ENCODE results near the gene TF. TPM values are rescaled to one million over a fixed set of nuclear protein-coding genes. Genes with fewer than 3 reads are reported as not detected.

The TF gene
- polyA plus RNA-seq, 3 donors, result 0.73 TPM; not detected in 2

DNA sequence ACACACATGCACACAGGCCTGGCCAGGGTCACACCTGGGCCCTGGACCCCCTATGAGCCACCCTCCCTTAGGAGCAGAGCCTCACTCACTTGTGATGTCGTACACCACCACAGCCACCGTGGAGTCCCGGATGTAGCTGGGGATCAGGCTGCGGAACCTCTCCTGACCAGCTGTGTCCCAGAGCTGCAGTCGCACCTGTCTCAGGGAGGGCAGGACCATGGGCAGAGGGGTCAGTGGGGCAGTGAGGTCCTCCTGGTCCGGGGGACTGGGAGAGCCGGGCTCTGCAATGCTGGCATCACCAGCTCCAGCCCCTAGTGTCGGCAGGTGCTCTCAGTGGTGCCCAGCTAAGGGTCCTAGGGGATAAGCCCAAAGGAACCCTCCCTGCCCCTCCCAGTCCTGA, 95.0 kb downstream of the TF start:
- no peaks in the 10 kb centered on the region for H3K4me1 Mint-ChIP-seq
- Histone ChIP-seq H3K9me3 (replicated peaks in 1 of 2; ENCODE audit: control insufficient read depth in 1 of 2, insufficient read depth in 1 of 2, low read length in 2 of 2) (no peaks in the 10 kb centered on the region), H2AFZ (ENCODE audit: insufficient read depth, low read depth, low read length, poor library complexity, severe bottlenecking) (no peak overlapping the region), H3K36me3 (replicated peaks in 1 of 2; ENCODE audit: control insufficient read depth in 1 of 2, insufficient read depth in 2 of 2, low read length in 2 of 2) (no peaks in the 10 kb centered on the region), H3K27ac (ENCODE audit: low read depth in 1 of 2, low read length in 2 of 2) (no peak overlapping the region), H3K4me2 (replicated peaks; ENCODE audit: extremely low read depth, low read length, poor library complexity, severe bottlenecking) (no peak overlapping the region), H3K4me3 (replicated peaks in 1 of 3; ENCODE audit: low read depth in 2 of 3, low read length in 3 of 3) (no peak overlapping the region), H3K4me1 (ENCODE audit: control insufficient read depth in 1 of 2, insufficient read depth in 2 of 2, low read length in 2 of 2) (no peaks in the 10 kb centered on the region), H3K9ac (ENCODE audit: insufficient read depth, low read length, poor library complexity, severe bottlenecking) (no peak overlapping the region), H3K27me3 (ENCODE audit: control insufficient read depth in 2 of 2, insufficient read depth in 2 of 2, low read length in 2 of 2) (no peaks in the 10 kb centered on the region), H4K20me1 (ENCODE audit: insufficient read depth, low read length) (no peaks in the 10 kb centered on the region), H3K79me2 (ENCODE audit: insufficient read depth, low read length) (no peaks in the 10 kb centered on the region)
- no peak overlapping the region for H3K4me3 Mint-ChIP-seq
- TF ChIP-seq, protein P1, sequence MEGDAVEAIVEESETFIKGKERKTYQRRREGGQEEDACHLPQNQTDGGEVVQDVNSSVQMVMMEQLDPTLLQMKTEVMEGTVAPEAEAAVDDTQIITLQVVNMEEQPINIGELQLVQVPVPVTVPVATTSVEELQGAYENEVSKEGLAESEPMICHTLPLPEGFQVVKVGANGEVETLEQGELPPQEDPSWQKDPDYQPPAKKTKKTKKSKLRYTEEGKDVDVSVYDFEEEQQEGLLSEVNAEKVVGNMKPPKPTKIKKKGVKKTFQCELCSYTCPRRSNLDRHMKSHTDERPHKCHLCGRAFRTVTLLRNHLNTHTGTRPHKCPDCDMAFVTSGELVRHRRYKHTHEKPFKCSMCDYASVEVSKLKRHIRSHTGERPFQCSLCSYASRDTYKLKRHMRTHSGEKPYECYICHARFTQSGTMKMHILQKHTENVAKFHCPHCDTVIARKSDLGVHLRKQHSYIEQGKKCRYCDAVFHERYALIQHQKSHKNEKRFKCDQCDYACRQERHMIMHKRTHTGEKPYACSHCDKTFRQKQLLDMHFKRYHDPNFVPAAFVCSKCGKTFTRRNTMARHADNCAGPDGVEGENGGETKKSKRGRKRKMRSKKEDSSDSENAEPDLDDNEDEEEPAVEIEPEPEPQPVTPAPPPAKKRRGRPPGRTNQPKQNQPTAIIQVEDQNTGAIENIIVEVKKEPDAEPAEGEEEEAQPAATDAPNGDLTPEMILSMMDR (IDR thresholded peaks at IDR 0.05), result no peak
- H3K9me3 Mint-ChIP-seq, result peaks cover 0 to 7% (median 3%) of the 10 kb centered on the region in 7 donors
- H3K27me3 Mint-ChIP-seq (ENCODE audit: low read depth in 3 of 3), result peaks cover 2 to 4% (median 2%) of the 10 kb centered on the region in 3 donors
- DNase-seq, result no peak
- intact Hi-C loops (cut with micrococcal nuclease), result no loop called here
- no peak overlapping the region for H3K27ac Mint-ChIP-seq
- WGBS (ENCODE audit: insufficient coverage), result 98% methylated on average over 6 of the region's 8 CpGs
- no peaks in the 10 kb centered on the region for H3K36me3 Mint-ChIP-seq

DNA sequence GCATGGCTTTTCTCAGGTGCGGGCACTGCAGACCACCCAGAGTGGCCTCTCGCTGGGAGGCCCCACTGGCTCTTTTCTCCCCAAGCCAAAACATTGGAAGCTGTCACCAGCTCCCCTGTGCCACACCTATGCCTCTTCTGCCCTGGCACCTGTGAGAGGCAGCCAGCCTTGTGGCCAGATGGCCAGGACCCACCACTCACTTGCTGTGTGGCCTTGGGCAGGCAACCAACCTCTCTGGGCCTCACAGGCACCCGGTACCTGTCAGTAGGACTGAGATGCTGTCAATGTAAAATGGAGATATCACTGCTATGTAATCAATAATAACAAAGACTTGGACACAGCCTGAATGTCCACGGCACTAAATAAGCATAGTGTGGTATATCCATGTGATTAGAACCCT, 96.0 kb downstream of the TF start:
- Histone ChIP-seq H3K27ac (ENCODE audit: low read depth in 1 of 2, low read length in 2 of 2) (no peak overlapping the region), H3K4me3 (replicated peaks in 1 of 3; ENCODE audit: low read depth in 2 of 3, low read length in 3 of 3) (no peak overlapping the region), H3K9ac (ENCODE audit: insufficient read depth, low read length, poor library complexity, severe bottlenecking) (no peak overlapping the region), H4K20me1 (ENCODE audit: insufficient read depth, low read length) (no peaks in the 10 kb centered on the region), H3K9me3 (replicated peaks in 1 of 2; ENCODE audit: control insufficient read depth in 1 of 2, insufficient read depth in 1 of 2, low read length in 2 of 2) (no peaks in the 10 kb centered on the region), H3K4me1 (ENCODE audit: control insufficient read depth in 1 of 2, insufficient read depth in 2 of 2, low read length in 2 of 2) (no peaks in the 10 kb centered on the region), H2AFZ (ENCODE audit: insufficient read depth, low read depth, low read length, poor library complexity, severe bottlenecking) (no peak overlapping the region), H3K4me2 (replicated peaks; ENCODE audit: extremely low read depth, low read length, poor library complexity, severe bottlenecking) (no peak overlapping the region), H3K36me3 (replicated peaks in 1 of 2; ENCODE audit: control insufficient read depth in 1 of 2, insufficient read depth in 2 of 2, low read length in 2 of 2) (no peaks in the 10 kb centered on the region), H3K79me2 (ENCODE audit: insufficient read depth, low read length) (no peaks in the 10 kb centered on the region), H3K27me3 (ENCODE audit: control insufficient read depth in 2 of 2, insufficient read depth in 2 of 2, low read length in 2 of 2) (no peaks in the 10 kb centered on the region)
- Mint-ChIP-seq H3K36me3 (no peaks in the 10 kb centered on the region), H3K4me3 (no peak overlapping the region), H3K27me3 (ENCODE audit: low read depth in 3 of 3) (peaks cover 2 to 4% (median 4%) of the 10 kb centered on the region in 3 donors), H3K27ac (no peak overlapping the region), H3K9me3 (peaks cover 0 to 7% (median 3%) of the 10 kb centered on the region in 7 donors), H3K4me1 (no peaks in the 10 kb centered on the region)
- TF ChIP-seq, protein P1 (IDR thresholded peaks at IDR 0.05), result no peak
- no peak for DNase-seq
- 71% methylated on average over 2 of the region's 4 CpGs for WGBS (ENCODE audit: insufficient coverage)
- intact Hi-C loops (cut with micrococcal nuclease), result no loop called here

Measured in CD14-positive monocyte (primary cell).